IMR-90 (cell line): Measurements from ENCODE around the gene CDK6. TPM values are rescaled to one million over a fixed set of nuclear protein-coding genes. Genes with fewer than 3 reads are reported as not detected.

ENCODE experiments used
- ATAC-seq: fragments of 200-7000 bp; cut with Tn5 transposase; 2 replicates; pipeline ENCODE4 v1.9.1; 2020; ENCODE audit warnings: low read depth, mild to moderate bottlenecking, moderate library complexity
- BruUV-seq: library from RNA; stranded (reverse); fragments of 400-500 nt; replicated peaks from 2 replicates; lab custom pipeline; 2021; lab: Mats Ljungman, UMichigan
- CTCF ChIA-PET: fragments of 300-600 bp; formaldehyde crosslinking; extraction: SDS; loops from one replicate; lab custom pipeline; 2021; ENCODE audit warnings: antibody characterized with exemption; lab: Yijun Ruan, JAX
- POLR2A ChIA-PET: fragments of 300-600 bp; sonication (Branson Sonifier 250); formaldehyde crosslinking; loops from one replicate; lab custom pipeline; 2022; ENCODE audit warnings: antibody characterized with exemption; ENCODE audit not compliant: unreplicated experiment; lab: Charles Lee
- DNase-seq: peaks from one replicate; pipeline ENCODE4 v3.0.0; 2013
- H2AFZ ChIP-seq: replicated peaks from 2 replicates; pipeline ENCODE3; 2013; ENCODE audit warnings: low read length, mild to moderate bottlenecking; ENCODE audit not compliant: poor library complexity
- H2AK5ac ChIP-seq: 2 replicates; pipeline ENCODE4 v1.6.1; 2013; ENCODE audit warnings: low read depth, low read length, inconsistent platforms
- H2AK9ac ChIP-seq: replicated peaks from 2 replicates; pipeline ENCODE3; 2013; ENCODE audit warnings: mild to moderate bottlenecking, low read depth, low read length, moderate library complexity; ENCODE audit not compliant: poor library complexity
- H2BK120ac ChIP-seq: 2 replicates; pipeline ENCODE4 v1.6.1; 2013; ENCODE audit warnings: low read depth, low read length, inconsistent platforms
- H2BK15ac ChIP-seq: 3 replicates; pipeline ENCODE4 v1.6.1; 2013; ENCODE audit warnings: low read depth, low read length, inconsistent platforms
- H2BK20ac ChIP-seq: 2 replicates; pipeline ENCODE4 v1.6.1; 2013; ENCODE audit warnings: low read depth, mild to moderate bottlenecking, inconsistent platforms, low read length, moderate library complexity
- H2BK5ac ChIP-seq: 2 replicates; pipeline ENCODE4 v1.6.1; 2013; ENCODE audit warnings: mild to moderate bottlenecking, low read depth, low read length, inconsistent platforms; ENCODE audit not compliant: poor library complexity, severe bottlenecking
- H3K14ac ChIP-seq: replicated peaks from 2 replicates; pipeline ENCODE4 v1.6.1; 2013; ENCODE audit warnings: low read depth, low read length, inconsistent platforms
- H3K18ac ChIP-seq: 2 replicates; pipeline ENCODE4 v1.6.1; 2013; ENCODE audit warnings: low read depth, low read length, control low read depth
- H3K23ac ChIP-seq: 2 replicates; pipeline ENCODE4 v1.6.1; 2013; ENCODE audit warnings: low read depth, low read length, inconsistent platforms
- H3K27ac ChIP-seq: 2 replicates; pipeline ENCODE4 v1.5.1; 2013; ENCODE audit warnings: mild to moderate bottlenecking, control low read depth, low read length; ENCODE audit not compliant: insufficient read depth
- H3K27me3 ChIP-seq: 2 replicates; pipeline ENCODE4 v1.6.1; 2013; ENCODE audit warnings: low read length; ENCODE audit not compliant: control insufficient read depth, insufficient read depth
- H3K36me3 ChIP-seq: 2 replicates; pipeline ENCODE4 v1.6.1; 2013; ENCODE audit warnings: low read length, mixed read lengths; ENCODE audit not compliant: control insufficient read depth, insufficient read depth
- H3K4ac ChIP-seq: 2 replicates; pipeline ENCODE4 v1.6.1; 2013; ENCODE audit warnings: low read depth, low read length, inconsistent platforms
- H3K4me1 ChIP-seq: 2 replicates; pipeline ENCODE4 v1.6.1; 2013; ENCODE audit warnings: low read length, mixed read lengths; ENCODE audit not compliant: control insufficient read depth, insufficient read depth
- H3K4me2 ChIP-seq: 2 replicates; pipeline ENCODE4 v1.6.1; 2013; ENCODE audit warnings: low read depth, mild to moderate bottlenecking, control low read depth, low read length, moderate library complexity
- H3K4me3 ChIP-seq: 2 replicates; pipeline ENCODE4 v1.5.1; 2013; ENCODE audit warnings: low read depth, mild to moderate bottlenecking, control low read depth, low read length, moderate library complexity; ENCODE audit not compliant: insufficient read depth
- H3K56ac ChIP-seq: 2 replicates; pipeline ENCODE4 v1.6.1; 2013; ENCODE audit warnings: low read length, inconsistent platforms; ENCODE audit not compliant: insufficient read depth; ENCODE audit errors: extremely low read depth
- H3K79me1 ChIP-seq, 2 experiments: 2 replicates each; pipeline ENCODE4 v1.6.1; 2013; ENCODE audit warnings: low read length in 2 of 2, inconsistent platforms in 1 of 2, low read depth in 1 of 2
- H3K9ac ChIP-seq: 2 replicates; pipeline ENCODE4 v1.6.1; 2013; ENCODE audit warnings: low read depth, low read length, control low read depth
- H3K9me1 ChIP-seq: 2 replicates; pipeline ENCODE4 v1.6.1; 2013; ENCODE audit warnings: low read length, inconsistent platforms; ENCODE audit not compliant: insufficient read depth
- H3K9me3 ChIP-seq: 2 replicates; pipeline ENCODE4 v1.6.1; 2013; ENCODE audit warnings: low read length; ENCODE audit not compliant: control insufficient read depth, insufficient read depth
- H4K20me1 ChIP-seq: 2 replicates; pipeline ENCODE4 v1.6.1; 2013; ENCODE audit warnings: low read length, inconsistent platforms; ENCODE audit not compliant: insufficient read depth
- H4K5ac ChIP-seq: 2 replicates; pipeline ENCODE4 v1.6.1; 2013; ENCODE audit warnings: mild to moderate bottlenecking, low read depth, low read length, control low read depth
- H4K8ac ChIP-seq, 2 experiments: 2 replicates each; pipeline ENCODE4 v1.6.1; 2013; ENCODE audit warnings: low read depth in 2 of 2, low read length in 2 of 2, control low read depth in 1 of 2, inconsistent platforms in 1 of 2
- H4K91ac ChIP-seq: 2 replicates; pipeline ENCODE4 v1.6.1; 2013; ENCODE audit warnings: low read depth, low read length, inconsistent platforms; ENCODE audit not compliant: insufficient read depth
- BHLHE40 ChIP-seq: fragments of 150-350 bp; IDR thresholded peaks from 2 replicates; pipeline ENCODE4 v1.6.1; 2016; ENCODE audit warnings: mild to moderate bottlenecking, low read depth, low read length
- MXI1 ChIP-seq: IDR thresholded peaks from 2 replicates; pipeline ENCODE4 v1.6.1; 2012; ENCODE audit warnings: low read depth, mild to moderate bottlenecking, low read length, moderate library complexity, borderline replicate concordance
- RAD21 ChIP-seq: IDR thresholded peaks from 2 replicates; pipeline ENCODE4 v1.6.1; 2012; ENCODE audit warnings: low read length, improper control_type of control experiment
- RFX5 ChIP-seq: IDR thresholded peaks from 2 replicates; pipeline ENCODE4 v1.8.0; 2012; ENCODE audit warnings: low read depth, mild to moderate bottlenecking, low read length, moderate library complexity
- SMC3 ChIP-seq: fragments of 150-350 bp; IDR thresholded peaks from 2 replicates; pipeline ENCODE4 v1.6.1; 2016; ENCODE audit warnings: low read depth, mild to moderate bottlenecking, antibody characterized with exemption, low read length, moderate library complexity
- WGBS, 2 experiments: methylation state at CpG; one replicate each; pipeline versions ENCODE4 v1.1.5 to v1.1.7; 2013; ENCODE audit warnings: missing lambda C conversion rate in 2 of 2; ENCODE audit not compliant: insufficient read length in 1 of 2; ENCODE audit errors: extremely low coverage in 2 of 2; 5-methylcytosine and 5-hydroxymethylcytosine counted together
- dilution Hi-C: fragments of 300-500 bp; cut with HindIII; formaldehyde crosslinking; loops from one replicate; pipeline ENCODE4 v1.14.3; 2018; ENCODE audit warnings: low sequenced_read_pairs; ENCODE audit not compliant: unreplicated experiment
- in situ Hi-C: fragments of 300-500 bp; cut with MboI; formaldehyde crosslinking; loops from 3 replicates; pipeline ENCODE4 v1.14.3; 2019; ENCODE audit warnings: low sequenced_read_pairs, inconsistent platforms, mixed read lengths
- intact Hi-C: fragments of 100-400 bp; cut with micrococcal nuclease; formaldehyde crosslinking; loops from 2 replicates; pipeline ENCODE4 v1.10.0; 2022
- polyA plus RNA-seq, 3 experiments: library from polyadenylated mRNA; depleted of rRNA; stranded (reverse); fragments of >200 nt; gene quantifications; 2 replicates each; pipeline ENCODE4 v1.2.3, GENCODE V29; 2012; ENCODE audit warnings: low replicate concordance in 1 of 3
- total RNA-seq: library from RNA; depleted of rRNA; stranded (reverse); fragments of >200 nt; gene quantifications from 2 replicates; pipeline ENCODE4 v1.2.3, GENCODE V29; 2012
- TF ChIP-seq, protein P1 (sequence below): conservative IDR thresholded peaks from 2 replicates; pipeline ENCODE4 v1.5.1; 2012; ENCODE audit warnings: mild to moderate bottlenecking, low read depth, low read length, improper control_type of control experiment

The CDK6 gene
- total and polyA plus RNA-seq, 2 of the 4 experiments (the other 2 are of a cell fraction) = 21.5 to 195 TPM

DNA sequence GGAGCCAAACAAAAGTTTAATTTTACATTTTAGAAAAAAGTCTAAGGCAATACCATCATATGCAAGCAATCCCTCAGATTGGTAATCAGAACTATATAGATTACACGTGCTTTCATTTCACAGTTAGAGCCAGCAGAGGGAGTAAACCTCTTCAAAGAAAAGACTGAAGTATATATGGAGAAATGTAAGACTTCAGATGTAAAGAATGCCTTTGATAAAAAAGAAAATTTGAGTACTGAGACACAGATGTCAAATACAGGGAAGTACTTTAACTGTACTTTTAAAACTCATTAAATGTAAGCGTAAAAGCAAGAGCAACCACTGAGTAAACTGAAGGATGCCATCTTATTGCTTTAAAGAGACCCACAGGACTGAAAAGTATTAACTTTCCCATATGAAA is 144.8 kb downstream of the CDK6 start:
- H2BK20ac ChIP-seq = no peak overlapping the region
- no peak overlapping the region for H3K56ac ChIP-seq
- no CpG with 5 or more reads among the region's 2 CpGs for WGBS, 2 experiments
- H3K36me3 ChIP-seq = peaks cover 2% of the 10 kb centered on the region
- peaks cover 2% of the 10 kb centered on the region; the same call in 1 of the 2 replicates for H3K9me3 ChIP-seq
- H2BK120ac ChIP-seq = peak overlapping the region; percentile 39; the same call in 1 of the 2 replicates
- no peak overlapping the region; the same call in 1 of the 2 replicates for H3K9ac ChIP-seq
- DNase-seq (peak; percentile 76), ATAC-seq (peak; percentile 30; the same call in 1 of the 2 replicates)
- no peaks in the 10 kb centered on the region for H3K27me3 ChIP-seq
- H2AK9ac ChIP-seq = no peak overlapping the region
- BruUV-seq = no TSS peak
- no peak overlapping the region for H3K23ac ChIP-seq
- H4K8ac ChIP-seq = peak overlapping the region in 1 of 2 experiments; percentile 57; a peak in 3 of 4 replicates
- no peak overlapping the region for H3K4me3 ChIP-seq
- H2AFZ ChIP-seq = no peak overlapping the region
- CTCF ChIA-PET = no interaction called here
- H3K79me1 ChIP-seq = peaks cover 10 to 31% of the 10 kb centered on the region in 2 experiments; a peak in 3 of 4 replicates
- H2AK5ac ChIP-seq = no peak overlapping the region
- H4K5ac ChIP-seq = peak overlapping the region; percentile 2; the same call in 1 of the 2 replicates
- no peak overlapping the region for H4K91ac ChIP-seq
- dilution Hi-C loops = no loop called here
- H2BK5ac ChIP-seq = no peak overlapping the region
- H2BK15ac ChIP-seq = no peak overlapping the region
- intact Hi-C loops = loop anchor here (1.0 to 10.0 kb wide), 3 partner anchors 142 to 365 kb away; no protein-coding TSS in a partner anchor
- 0 out of 2 replicates have a peak overlapping the region, but pooled peaks have one; percentile 7 for H3K18ac ChIP-seq
- peaks cover 2% of the 10 kb centered on the region; the same call in 1 of the 2 replicates for H3K4me1 ChIP-seq
- H3K14ac ChIP-seq = no peak overlapping the region
- H3K27ac ChIP-seq = peak overlapping the region; percentile 36
- POLR2A ChIA-PET = no interaction called here
- TF ChIP-seq BHLHE40 (peak; percentile 17; the same call in 1 of the 2 replicates), RFX5 (no peak), SMC3 (peak; percentile 62), MXI1 (no peak), RAD21 (peak; percentile 65)
- TF ChIP-seq, protein P1, sequence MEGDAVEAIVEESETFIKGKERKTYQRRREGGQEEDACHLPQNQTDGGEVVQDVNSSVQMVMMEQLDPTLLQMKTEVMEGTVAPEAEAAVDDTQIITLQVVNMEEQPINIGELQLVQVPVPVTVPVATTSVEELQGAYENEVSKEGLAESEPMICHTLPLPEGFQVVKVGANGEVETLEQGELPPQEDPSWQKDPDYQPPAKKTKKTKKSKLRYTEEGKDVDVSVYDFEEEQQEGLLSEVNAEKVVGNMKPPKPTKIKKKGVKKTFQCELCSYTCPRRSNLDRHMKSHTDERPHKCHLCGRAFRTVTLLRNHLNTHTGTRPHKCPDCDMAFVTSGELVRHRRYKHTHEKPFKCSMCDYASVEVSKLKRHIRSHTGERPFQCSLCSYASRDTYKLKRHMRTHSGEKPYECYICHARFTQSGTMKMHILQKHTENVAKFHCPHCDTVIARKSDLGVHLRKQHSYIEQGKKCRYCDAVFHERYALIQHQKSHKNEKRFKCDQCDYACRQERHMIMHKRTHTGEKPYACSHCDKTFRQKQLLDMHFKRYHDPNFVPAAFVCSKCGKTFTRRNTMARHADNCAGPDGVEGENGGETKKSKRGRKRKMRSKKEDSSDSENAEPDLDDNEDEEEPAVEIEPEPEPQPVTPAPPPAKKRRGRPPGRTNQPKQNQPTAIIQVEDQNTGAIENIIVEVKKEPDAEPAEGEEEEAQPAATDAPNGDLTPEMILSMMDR = peak; percentile 61
- in situ Hi-C loops = no loop called here
- no peaks in the 10 kb centered on the region for H3K9me1 ChIP-seq
- no peak overlapping the region for H3K4me2 ChIP-seq
- H4K20me1 ChIP-seq = 0 out of 2 replicates have a peak, but pooled peaks cover 6% of the 10 kb centered on the region
- no peak overlapping the region for H3K4ac ChIP-seq
